ENCODE results near the gene MARCHF6.
"Not testable (repeated sequence)": the region's sequence is repeated elsewhere in the genome, so short reads cannot be mapped to it uniquely, and the experiment has no call there.

Gene MARCHF6

GRCh38 chr5:10376544-10376943 lies 23.0 kb downstream of the MARCHF6 start:
- no peak for DNase-seq (ENCODE audit: low spot score)

- no peak for DNase-seq (ENCODE audit: low spot score)
These were observed 23.6 kb downstream of the MARCHF6 start for GRCh38 chr5:10377081-10377480.

- DNase-seq (ENCODE audit: low spot score) = no peak
These were observed 28.3 kb downstream of the MARCHF6 start for GRCh38 chr5:10381803-10382202.

- DNase-seq (ENCODE audit: low spot score) = no peak
These were observed 31.0 kb downstream of the MARCHF6 start for GRCh38 chr5:10384483-10384882.

- no peak for DNase-seq (ENCODE audit: low spot score)
These were observed 34.2 kb downstream of the MARCHF6 start for GRCh38 chr5:10387690-10388089.

GRCh38 chr5:10391130-10391529 lies 37.6 kb downstream of the MARCHF6 start:
- no peak for DNase-seq (ENCODE audit: low spot score)

GRCh38 chr5:10392567-10393328 lies 39.3 kb downstream of the MARCHF6 start:
- DNase-seq (ENCODE audit: low spot score) = not testable (repeated sequence)

- no peak for DNase-seq (ENCODE audit: low spot score)
These were observed 40.0 kb downstream of the MARCHF6 start for GRCh38 chr5:10393491-10393890.

GRCh38 chr5:10396552-10396951 lies 43.1 kb downstream of the MARCHF6 start:
- DNase-seq (ENCODE audit: low spot score) = no peak

GRCh38 chr5:10399839-10400238 lies 46.3 kb downstream of the MARCHF6 start:
- DNase-seq (ENCODE audit: low spot score) = no peak

- no peak for DNase-seq (ENCODE audit: low spot score)
These were observed 46.9 kb downstream of the MARCHF6 start for GRCh38 chr5:10400411-10400810.

- no peak for DNase-seq (ENCODE audit: low spot score)
These were observed 47.3 kb downstream of the MARCHF6 start for GRCh38 chr5:10400831-10401230.

GRCh38 chr5:10401498-10401897 lies 48.0 kb downstream of the MARCHF6 start:
- no peak for DNase-seq (ENCODE audit: low spot score)
